Endometrial microvascular endothelial cells (primary cell): ENCODE measurements around the gene PRKCA. TPM values are rescaled to one million over a fixed set of nuclear protein-coding genes. Genes with fewer than 3 reads are reported as not detected.
"Not testable (repeated sequence)": the region's sequence is repeated elsewhere in the genome, so short reads cannot be mapped to it uniquely, and the experiment has no call there.

Experiments
- in situ Hi-C: cut with HindIII; loops from 2 replicates; pipeline ENCODE4 v1.10.0; 2017; ENCODE audit warnings: low sequenced_read_pairs, low pct_unique_long_range_greater_than_20kb; ENCODE audit errors: inconsistent ontology term
- total RNA-seq: library from RNA; depleted of rRNA; stranded (reverse); fragments of >200 nt; gene quantifications from one replicate; pipeline ENCODE4 v1.2.3, GENCODE V29; 2015; ENCODE audit errors: inconsistent ontology term

PRKCA gene
- total RNA-seq, result 21.7 TPM

DNA sequence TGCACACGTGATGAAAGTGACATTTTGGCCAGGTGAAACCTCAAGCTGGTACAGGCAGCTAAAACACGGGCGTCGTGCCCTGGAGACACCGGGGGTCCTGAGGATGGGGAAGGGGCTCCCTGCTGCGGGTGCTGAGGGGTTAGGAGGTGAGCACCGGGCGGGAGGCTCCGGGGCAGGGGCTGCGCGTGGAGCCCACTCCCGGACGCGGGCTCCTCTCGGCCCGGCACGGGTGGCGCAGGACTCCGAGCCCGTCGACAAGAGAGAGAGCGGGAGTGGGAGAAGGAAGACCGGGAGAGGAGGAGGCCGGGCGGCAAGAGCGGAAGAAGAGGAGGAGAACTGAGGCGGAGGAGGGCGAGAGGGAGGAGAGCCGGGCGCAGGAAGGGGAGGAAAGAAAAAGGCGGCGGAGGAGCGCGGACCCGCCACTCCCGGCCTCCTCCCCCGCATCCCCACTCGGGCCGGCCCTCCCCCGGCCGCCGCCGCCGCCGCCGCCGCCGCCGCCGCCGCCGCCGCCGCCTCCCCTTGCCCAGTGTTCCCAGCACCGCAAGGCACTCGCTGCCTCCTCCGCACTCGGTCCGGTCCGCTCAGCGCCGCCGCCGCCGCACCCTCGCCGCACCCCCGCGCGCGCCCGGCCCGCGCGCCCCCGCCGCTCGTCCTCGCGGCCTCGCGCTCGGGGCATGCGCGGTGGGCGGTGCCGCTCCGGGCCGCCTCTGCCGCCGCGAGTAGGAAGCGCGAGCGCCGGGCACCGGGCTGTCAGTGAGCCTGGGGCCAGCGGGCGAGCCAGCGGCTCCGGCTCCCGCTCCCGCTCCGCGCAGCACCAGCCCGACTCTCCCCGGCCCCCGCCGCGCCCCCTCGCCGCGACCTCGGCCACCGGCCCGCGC lies at the start of gene PRKCA:
Gene PRKCA (plus strand): TSS at position 750 of the 878 bp plus-strand sequence.
- in situ Hi-C loops, result no loop called here

DNA sequence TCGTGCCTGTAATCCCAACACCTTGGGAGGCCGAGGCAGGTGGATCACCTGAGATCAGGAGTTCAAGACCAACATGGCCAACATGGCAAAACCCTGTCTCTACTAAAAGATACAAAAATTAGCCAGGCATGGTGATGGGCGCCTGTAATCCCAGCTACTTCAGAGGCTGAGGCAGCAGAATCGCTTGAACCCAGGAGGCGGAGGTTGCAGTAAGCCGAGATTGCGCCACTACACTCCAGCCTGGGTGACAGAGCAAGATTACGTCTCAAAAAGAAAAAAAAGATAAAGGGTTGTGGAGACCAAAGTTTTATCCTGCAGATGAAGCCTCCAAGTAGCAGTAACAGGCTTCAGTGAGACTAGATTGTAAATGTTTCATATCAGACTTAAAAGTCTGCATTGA lies 49.0 kb upstream of the PRKCA start:
- in situ Hi-C loops, result not testable (repeated sequence)

DNA sequence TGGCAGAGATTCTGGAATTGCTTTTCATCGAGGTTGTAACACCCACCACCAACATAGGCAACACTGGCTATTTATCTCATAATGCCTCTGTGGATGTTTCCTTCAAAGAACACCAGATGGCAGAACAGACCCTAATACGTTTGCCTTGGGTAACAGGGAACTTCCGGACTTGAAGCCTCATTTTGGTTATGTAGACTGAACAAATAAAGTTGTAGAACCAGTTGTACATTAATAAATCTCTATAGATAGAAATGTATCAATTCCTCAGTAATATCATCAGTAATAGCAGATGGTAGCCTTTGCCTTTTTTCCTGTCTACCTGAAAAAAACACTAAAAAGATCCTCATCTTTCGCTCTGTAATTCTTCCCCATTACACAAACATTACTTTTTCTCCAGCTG lies 47.3 kb upstream of the PRKCA start:
- in situ Hi-C loops, result no loop called here

DNA sequence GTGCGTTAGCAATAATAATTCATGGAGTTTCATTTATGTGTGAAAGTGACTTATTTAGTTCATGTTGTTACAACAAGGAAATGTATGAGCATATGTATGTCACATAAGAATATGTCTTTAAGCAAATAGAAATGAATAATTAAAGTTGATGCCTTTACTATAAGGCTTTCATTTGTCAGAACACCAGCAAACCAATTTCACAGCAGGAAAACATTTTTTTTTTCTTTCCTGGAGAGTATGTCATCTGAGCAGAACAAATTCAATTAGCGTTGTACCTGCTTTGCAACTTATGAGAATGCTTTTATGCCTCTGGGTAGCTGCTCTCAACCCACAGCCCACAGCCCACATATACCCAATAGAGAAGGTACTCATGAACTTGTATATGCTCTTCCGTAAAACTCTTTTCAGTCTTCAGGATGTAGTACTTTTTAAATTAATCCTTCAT lies 46.9 kb upstream of the PRKCA start:
- in situ Hi-C loops, result no loop called here

DNA sequence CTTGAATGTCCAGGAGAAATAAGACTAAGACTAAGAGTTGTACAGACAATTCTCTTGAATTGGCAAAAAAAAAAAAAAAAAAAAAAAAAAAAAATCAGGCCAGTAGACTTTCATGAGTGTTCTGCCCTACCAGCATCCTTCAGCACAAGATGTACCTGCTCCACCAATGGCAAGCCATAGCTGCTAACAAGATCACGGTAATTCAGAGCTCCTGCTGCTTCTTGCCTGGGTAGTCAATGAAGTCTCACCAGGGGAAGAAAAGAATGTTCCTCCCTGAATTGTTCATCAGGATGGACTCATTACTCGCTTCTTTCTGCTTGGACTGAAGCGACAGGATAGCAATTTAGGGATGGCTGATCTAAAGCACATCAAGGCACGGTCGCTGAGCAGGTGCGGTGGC lies 42.1 kb upstream of the PRKCA start:
- in situ Hi-C loops, result no loop called here

DNA sequence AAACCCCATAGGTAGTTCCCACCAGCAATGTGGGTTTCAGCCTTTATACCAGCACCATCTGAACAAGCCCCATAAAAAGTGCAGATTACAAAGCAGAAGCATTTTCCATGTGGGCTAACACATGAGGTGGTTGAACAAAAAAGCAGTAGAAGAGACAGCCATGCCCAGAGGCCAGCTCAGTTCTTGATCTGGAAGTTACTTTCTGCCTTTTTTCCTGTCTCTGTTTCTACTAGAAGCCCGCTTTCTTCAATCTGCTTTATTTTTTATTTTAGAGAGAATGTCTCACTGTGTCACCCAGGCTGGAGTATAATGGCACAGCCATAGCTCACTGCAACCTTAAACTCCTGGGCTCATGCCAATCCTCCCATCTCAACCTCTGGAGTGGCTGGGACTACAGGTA lies 41.7 kb upstream of the PRKCA start:
- in situ Hi-C loops, result no loop called here

DNA sequence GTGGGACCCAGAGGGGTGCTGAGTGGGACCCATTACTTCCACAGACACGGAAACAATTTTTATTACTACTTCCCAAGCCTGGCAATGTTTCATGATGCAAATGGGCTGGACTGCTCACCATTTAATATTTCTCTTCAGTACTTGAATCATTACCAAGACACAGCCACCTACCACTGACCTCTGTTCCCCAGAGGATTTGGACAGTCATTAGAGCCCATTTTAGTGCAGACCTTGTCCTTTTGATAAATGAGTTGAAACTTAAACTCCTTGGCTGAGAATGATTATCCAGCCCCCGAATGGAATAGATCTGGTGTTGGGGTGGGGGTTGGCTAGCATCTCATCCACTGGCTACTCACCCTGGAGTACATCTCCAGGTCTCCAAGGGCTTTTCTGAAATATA lies 39.6 kb upstream of the PRKCA start:
- in situ Hi-C loops, result no loop called here

DNA sequence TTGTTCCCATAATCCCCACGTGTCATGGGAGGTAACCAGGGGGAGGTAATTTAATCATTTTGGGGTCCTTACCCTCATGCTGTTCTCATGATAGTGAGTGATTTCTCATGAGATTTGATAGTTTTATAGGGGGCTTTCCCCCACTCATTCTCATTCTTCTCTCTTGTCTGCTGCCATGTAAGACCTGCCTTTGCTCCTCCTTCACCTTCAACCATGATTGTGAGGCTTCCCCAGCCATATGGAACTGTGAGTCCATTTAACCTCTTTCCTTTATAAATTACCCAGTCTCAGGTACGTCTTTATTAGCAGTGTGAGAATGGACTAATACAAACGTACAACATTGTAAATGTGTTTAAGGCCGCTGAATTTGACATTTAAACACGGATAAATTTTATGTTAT lies 37.7 kb upstream of the PRKCA start:
- in situ Hi-C loops, result no loop called here

DNA sequence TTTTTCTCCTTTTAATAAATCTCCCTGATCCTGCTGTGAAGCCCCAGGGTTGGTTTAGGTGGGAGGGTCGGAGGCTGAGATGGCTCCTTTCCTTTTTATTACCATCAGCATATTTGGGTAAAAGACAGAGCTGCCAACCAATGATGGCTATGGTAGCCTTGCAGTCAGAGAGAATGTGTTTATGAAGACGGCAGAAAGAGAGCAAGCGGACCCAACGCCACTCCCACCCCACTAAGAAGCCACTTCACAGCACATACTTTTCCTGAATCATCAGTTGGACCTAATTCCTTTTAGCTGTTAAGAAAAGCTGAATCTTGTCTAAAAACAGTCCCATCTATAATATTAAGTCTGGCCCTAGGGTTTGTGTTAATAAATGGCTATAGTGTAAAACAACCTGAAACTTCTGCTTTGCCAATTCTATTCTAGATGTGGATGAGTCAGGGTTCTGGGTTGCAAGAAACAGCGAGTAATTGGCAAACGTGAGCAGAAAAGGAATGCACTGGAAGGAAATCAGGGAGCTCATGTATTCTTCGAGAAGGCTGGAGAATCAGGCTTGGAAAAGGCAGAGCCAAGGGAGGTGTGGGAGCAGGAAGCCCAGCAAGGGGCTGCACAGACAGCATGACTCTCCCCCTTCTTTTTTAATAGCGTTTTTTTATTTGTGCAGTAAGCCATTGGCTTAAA lies 34.0 kb upstream of the PRKCA start:
- in situ Hi-C loops, result no loop called here

DNA sequence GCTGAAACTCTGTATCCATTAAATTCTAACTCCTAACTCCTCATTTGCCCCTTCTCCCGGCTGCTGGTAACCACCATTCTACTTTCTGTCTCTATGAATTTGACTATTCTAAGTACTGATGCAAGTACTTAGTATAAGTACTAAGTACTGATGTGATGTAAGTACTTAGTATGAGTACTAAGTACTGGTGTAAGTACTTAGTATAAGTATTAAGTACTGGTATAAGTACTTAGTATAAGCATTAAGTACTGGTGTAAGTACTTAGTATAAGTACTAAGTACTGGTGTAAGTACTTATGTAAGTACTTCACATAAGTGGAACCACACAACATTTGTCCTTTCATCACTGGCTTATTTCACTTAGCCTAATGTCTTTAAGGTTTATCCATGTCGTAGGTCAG lies 32.3 kb upstream of the PRKCA start:
- in situ Hi-C loops, result no loop called here

DNA sequence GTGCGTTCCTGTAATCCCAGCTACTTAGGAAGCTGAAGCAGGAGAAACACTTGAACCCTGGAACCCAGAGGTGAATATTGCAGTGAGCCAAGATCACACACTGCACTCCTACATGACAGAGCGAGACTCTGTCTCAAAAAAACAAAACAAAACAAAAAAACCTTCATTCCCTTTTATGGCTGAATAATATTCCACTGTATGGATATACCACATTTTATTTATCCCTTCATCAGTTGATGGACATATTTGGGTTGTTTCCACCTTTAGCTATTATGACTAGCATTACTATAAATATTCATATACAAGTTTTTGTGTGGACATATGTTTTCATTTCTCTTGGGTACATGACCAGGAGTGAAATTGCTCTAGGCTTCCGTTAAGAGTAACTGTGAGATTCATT lies 30.9 kb upstream of the PRKCA start:
- in situ Hi-C loops, result no loop called here

DNA sequence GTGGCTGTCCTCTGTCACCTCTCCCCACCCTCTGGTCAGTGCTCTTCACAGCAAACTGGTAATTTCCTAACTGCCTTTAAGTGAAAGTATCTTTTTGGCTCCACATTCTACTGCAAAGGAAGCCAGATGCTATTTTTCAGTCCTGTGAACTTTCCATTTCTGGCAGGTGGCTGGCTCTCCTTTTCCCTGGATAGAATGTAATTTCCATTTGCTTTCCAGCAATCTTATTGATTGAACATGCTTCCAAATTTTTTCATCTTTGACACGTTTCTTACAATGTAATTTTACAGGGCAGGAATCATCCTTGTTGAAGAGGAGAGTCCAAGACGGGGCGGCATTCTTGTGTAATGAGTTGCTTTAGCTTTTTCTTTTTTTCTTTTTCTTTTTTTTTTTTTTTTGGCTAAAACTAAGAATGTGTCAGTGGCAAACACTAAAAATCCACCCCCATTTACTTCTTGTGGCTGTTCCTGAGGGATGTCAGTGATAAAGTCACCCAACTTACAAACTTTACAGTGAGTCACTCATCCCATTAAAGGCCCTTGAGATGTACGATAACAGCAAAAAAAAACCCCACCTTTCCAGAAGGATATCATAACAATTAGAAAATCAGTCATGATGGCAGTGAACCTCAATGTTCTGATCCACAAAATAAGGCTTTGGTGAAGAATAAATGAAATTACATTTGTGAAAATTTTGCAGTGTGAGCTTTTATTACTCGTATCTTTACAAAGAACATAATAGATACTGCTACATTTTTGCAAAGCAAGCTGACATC lies 29.4 kb upstream of the PRKCA start:
- in situ Hi-C loops, result no loop called here

DNA sequence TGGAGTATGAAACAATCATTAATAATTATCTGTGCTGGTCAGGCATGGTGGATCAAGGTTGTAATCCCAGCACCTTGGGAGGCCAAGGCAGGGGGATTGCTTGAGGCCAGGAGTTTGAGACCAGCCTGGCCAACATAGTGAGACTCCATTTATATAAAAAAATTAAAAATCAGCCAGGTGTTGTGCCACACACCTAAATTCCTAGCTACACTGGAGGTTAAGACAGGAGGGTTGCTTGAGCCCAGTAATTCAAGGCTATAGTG lies 28.9 kb upstream of the PRKCA start:
- in situ Hi-C loops, result no loop called here

DNA sequence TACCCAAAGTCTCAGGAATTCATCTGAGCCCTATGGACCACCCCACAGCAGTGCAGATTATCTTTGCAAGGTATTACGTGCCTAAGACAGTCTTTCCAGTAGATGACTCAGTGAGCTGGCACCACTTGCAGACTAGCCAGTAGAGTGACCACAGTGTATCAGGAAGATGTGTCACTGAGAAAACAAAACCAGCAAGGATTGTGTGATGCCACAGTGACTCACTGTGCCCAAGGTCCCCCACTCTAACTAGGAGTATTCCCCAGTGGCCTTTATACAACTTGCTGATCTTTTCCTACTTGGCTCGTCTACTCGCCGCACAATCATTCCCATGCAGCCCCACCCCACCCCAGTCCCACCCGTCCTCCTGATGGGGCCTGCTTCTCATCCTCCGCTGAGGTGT lies 26.8 kb upstream of the PRKCA start:
- in situ Hi-C loops, result no loop called here

DNA sequence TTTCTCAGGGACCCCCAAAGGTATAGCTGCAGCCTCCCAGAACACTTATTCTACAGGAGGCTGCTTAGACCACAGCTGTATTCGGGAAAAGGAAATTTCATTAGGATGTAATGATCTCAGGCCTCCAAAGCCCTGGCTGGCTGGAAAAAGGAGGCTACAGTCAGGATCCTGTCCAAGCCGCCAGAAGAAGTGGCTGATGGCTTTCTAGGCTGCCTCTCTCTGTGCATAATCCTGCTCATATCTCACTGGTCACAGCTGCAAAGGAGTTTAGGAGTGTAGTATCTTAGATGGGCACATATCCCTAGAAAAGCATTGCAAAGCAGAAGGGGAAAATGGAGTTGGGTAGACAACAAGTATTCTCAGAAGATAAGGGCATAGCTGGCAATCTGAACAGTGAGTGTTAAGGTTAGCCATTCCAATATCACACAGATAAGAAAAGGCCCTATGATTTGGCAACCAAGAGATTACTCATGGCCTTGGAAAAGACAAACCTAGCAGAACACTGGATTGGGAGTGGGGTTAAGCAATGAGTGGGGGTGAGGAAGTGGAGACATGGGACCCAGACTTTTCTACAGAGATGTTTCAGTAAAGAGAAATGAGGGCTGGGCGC lies 26.0 kb upstream of the PRKCA start:
- in situ Hi-C loops, result no loop called here

DNA sequence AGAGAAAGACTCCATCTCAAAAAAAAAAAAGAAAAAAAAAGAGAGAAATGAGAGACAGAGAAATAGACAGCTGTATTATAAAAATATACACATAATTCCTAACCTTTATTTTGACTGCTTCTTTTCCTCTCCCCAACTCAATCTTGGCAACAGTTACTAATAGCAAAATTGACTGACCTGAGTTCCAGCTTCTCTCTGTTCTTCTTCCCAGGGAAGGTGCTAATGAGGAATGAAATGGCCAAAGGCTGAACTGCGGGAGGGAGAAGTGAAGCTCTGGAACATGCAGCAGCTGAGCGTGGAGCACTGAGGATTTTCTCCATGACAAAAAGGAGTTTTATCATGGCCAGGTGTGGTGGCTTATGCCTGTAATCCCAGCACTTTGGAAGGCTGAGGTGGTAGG lies 25.2 kb upstream of the PRKCA start:
- in situ Hi-C loops, result no loop called here

DNA sequence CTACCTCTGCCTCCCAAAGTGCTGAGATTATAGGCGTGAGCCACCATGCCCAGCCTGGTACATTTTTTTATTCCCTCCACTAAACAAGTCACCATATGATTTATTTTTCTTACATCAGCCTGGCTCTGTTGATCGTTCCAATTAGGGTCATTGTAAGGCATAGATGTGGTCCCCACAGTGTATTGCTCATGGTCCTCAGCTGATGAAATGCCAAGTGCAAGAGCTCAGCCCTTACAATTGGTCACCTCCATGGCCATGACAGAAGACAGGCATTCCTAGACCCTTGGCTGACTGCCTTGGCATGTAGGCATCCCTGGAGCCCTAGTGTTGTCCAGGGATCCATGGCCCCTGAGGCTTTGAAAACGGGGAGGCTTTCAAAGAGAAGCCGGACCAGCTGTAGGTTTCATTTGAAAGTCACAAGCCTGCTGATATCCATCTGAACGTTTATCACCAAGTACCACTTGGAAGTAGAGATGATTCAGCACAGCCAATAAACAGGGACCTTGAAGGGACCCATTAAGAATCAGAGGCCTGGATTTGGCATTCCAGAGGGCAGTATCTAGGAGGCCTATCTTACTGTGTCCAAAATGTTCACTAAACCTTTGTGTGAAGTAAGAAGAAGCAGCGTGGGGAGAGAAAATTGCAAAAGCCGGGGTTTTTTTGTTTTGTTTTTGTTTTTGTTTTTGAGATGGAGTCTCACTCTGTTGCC lies 20.6 kb upstream of the PRKCA start:
- in situ Hi-C loops, result no loop called here

DNA sequence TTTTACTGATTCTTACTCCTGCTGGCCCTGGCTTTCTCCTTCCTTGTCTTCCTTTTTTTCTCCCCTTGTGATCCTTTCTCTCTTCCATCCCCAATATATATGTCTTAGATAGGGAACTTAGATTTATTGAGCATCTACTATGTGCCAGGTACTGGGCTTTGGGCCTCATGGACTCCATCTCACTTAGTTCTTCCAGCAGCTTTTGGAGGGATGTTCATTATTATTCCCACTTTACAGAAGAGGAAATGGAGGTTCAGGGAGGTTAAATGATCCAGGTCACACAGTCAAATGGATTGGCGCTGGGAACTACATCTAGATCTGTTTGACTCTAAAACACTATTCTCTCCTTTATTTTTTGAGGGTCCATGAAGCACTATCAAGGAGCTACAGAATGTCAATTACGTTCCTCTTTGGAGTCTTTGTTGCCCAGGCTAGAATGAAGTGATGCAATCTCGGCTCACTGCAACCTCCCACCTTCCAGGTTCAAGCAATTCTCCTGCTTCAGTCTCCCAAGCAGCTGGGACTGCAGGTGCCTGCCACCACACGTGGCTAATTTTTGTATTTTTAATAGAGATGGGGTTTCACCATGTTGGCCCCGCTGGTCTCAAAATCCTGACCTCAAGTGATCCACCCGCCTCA lies 19.0 kb upstream of the PRKCA start:
- in situ Hi-C loops, result no loop called here
